Raji (cell line): Measurements from ENCODE around the gene TMEM213.

Source experiments
- POLR2A ChIP-seq: IDR thresholded peaks from 2 replicates; pipeline ENCODE4 v1.6.1; 2011; ENCODE audit warnings: low read depth, low read length, control low read depth; ENCODE audit not compliant: insufficient read depth

TMEM213 gene

GRCh38 chr7:138852469-138852868 lies 54.7 kb downstream of the TMEM213 start:
- TF ChIP-seq POLR2A, result no peak

GRCh38 chr7:138853448-138853847 lies 55.7 kb downstream of the TMEM213 start:
- TF ChIP-seq POLR2A, result no peak

- TF ChIP-seq POLR2A, result no peak
Measured at GRCh38 chr7:138854115-138854645, 56.4 kb downstream of the TMEM213 start.

GRCh38 chr7:138857728-138858127 lies 59.9 kb downstream of the TMEM213 start:
- TF ChIP-seq POLR2A, result no peak

GRCh38 chr7:138861051-138861450 lies 63.3 kb downstream of the TMEM213 start:
- no peak for TF ChIP-seq POLR2A

GRCh38 chr7:138863931-138864330 lies 66.1 kb downstream of the TMEM213 start:
- no peak for TF ChIP-seq POLR2A

- no peak for TF ChIP-seq POLR2A
Measured at GRCh38 chr7:138864667-138865066, 66.9 kb downstream of the TMEM213 start.

- no peak for TF ChIP-seq POLR2A
Measured at GRCh38 chr7:138865843-138866242, 68.0 kb downstream of the TMEM213 start.

GRCh38 chr7:138866353-138866752 lies 68.6 kb downstream of the TMEM213 start:
- TF ChIP-seq POLR2A, result no peak

- TF ChIP-seq POLR2A, result no peak
Measured at GRCh38 chr7:138867744-138868143, 70.0 kb downstream of the TMEM213 start.

GRCh38 chr7:138868711-138869110 lies 70.9 kb downstream of the TMEM213 start:
- TF ChIP-seq POLR2A, result no peak

GRCh38 chr7:138869353-138869752 lies 71.6 kb downstream of the TMEM213 start:
- no peak for TF ChIP-seq POLR2A

- TF ChIP-seq POLR2A, result no peak
Measured at GRCh38 chr7:138871065-138871813, 73.4 kb downstream of the TMEM213 start.

- no peak for TF ChIP-seq POLR2A
Measured at GRCh38 chr7:138871814-138872090, 74.0 kb downstream of the TMEM213 start.

- TF ChIP-seq POLR2A, result no peak
Measured at GRCh38 chr7:138872576-138872975, 74.8 kb downstream of the TMEM213 start.

- no peak for TF ChIP-seq POLR2A
Measured at GRCh38 chr7:138873220-138873892, 75.6 kb downstream of the TMEM213 start.
